ENCODE data around the gene LAMA2. TPM values are rescaled to one million over a fixed set of nuclear protein-coding genes. Genes with fewer than 3 reads are reported as not detected.

LAMA2 gene
- total RNA-seq, 1 experiment from 2014 or later = 8.2 TPM

DNA sequence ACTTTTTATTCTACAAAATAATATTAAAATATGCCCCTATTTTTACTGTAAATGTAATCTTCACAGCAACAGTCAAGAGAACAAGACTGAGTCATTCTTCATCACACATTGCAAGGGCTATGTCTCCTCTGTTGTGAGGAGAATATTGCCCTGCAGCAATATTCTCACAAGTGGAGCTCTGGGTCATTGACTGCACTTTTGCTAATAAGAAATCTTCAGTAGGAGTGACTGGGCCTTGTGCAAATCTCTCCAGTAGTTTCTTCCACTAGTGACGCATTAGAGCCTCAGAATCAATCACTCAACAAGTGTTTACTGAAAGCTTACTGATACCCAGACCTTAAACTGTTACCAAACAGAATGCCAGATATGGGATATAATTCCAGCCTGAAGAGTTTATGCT is 49.1 kb downstream of the LAMA2 start (continued):
- TF ChIP-seq, protein P1, sequence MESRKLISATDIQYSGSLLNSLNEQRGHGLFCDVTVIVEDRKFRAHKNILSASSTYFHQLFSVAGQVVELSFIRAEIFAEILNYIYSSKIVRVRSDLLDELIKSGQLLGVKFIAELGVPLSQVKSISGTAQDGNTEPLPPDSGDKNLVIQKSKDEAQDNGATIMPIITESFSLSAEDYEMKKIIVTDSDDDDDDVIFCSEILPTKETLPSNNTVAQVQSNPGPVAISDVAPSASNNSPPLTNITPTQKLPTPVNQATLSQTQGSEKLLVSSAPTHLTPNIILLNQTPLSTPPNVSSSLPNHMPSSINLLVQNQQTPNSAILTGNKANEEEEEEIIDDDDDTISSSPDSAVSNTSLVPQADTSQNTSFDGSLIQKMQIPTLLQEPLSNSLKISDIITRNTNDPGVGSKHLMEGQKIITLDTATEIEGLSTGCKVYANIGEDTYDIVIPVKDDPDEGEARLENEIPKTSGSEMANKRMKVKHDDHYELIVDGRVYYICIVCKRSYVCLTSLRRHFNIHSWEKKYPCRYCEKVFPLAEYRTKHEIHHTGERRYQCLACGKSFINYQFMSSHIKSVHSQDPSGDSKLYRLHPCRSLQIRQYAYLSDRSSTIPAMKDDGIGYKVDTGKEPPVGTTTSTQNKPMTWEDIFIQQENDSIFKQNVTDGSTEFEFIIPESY (IDR thresholded peaks at IDR 0.05; ENCODE audit: extremely low read depth, insufficient replicate concordance, low read length) = no peak
- TF ChIP-seq POLR2A (IDR thresholded peaks at IDR 0.05; ENCODE audit: borderline replicate concordance, extremely low read depth, insufficient read depth, insufficient read length) (no peak), TCF7L2 (IDR thresholded peaks at IDR 0.05; ENCODE audit: borderline replicate concordance, extremely low read depth, insufficient read depth, insufficient read length) (no peak), YY1 (IDR thresholded peaks at IDR 0.05; ENCODE audit: extremely low read depth, insufficient replicate concordance, low read depth, low read length) (no peak)

GRCh38 chr6:128950864-128951263 is 67.9 kb downstream of the LAMA2 start:
- RAD21 ChIA-PET (ENCODE audit: low non-redundant PET in 1 of 2, low total read pairs in 2 of 2, uncharacterized antibody in 2 of 2, unreplicated experiment in 2 of 2) = no interaction called here
- TF ChIP-seq REST (IDR thresholded peaks at IDR 0.05; ENCODE audit: low read depth) (no peak), RAD21 (IDR thresholded peaks at IDR 0.05; ENCODE audit: low read depth) (no peak), POLR2AphosphoS5 (IDR thresholded peaks at IDR 0.05; ENCODE audit: low read depth, low read length) (no peak), MAX (IDR thresholded peaks at IDR 0.05) (no peak), SP1 (IDR thresholded peaks at IDR 0.05; ENCODE audit: low read depth) (no peak), EZH2 (IDR thresholded peaks at IDR 0.05) (no peak), JUND (IDR thresholded peaks at IDR 0.05) (no peak), FOSL1 (IDR thresholded peaks at IDR 0.05; ENCODE audit: low read depth) (no peak), SIN3A (IDR thresholded peaks at IDR 0.05; ENCODE audit: low read depth) (no peak), CEBPB (IDR thresholded peaks at IDR 0.05; ENCODE audit: low read depth) (no peak), ZNF274 (IDR thresholded peaks at IDR 0.05; ENCODE audit: low read depth, low read length) (no peak)
- TF ChIP-seq, protein P2, sequence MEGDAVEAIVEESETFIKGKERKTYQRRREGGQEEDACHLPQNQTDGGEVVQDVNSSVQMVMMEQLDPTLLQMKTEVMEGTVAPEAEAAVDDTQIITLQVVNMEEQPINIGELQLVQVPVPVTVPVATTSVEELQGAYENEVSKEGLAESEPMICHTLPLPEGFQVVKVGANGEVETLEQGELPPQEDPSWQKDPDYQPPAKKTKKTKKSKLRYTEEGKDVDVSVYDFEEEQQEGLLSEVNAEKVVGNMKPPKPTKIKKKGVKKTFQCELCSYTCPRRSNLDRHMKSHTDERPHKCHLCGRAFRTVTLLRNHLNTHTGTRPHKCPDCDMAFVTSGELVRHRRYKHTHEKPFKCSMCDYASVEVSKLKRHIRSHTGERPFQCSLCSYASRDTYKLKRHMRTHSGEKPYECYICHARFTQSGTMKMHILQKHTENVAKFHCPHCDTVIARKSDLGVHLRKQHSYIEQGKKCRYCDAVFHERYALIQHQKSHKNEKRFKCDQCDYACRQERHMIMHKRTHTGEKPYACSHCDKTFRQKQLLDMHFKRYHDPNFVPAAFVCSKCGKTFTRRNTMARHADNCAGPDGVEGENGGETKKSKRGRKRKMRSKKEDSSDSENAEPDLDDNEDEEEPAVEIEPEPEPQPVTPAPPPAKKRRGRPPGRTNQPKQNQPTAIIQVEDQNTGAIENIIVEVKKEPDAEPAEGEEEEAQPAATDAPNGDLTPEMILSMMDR (IDR thresholded peaks at IDR 0.05 in 2 of 3, conservative IDR thresholded peaks at IDR 0.05 in 1 of 3; ENCODE audit: borderline replicate concordance in 1 of 3, insufficient read depth in 1 of 3, low read depth in 2 of 3, low read length in 2 of 3) = no peak
- TF ChIP-seq, protein P1 (IDR thresholded peaks at IDR 0.05; ENCODE audit: extremely low read depth, insufficient replicate concordance, low read length) = no peak

More at GRCh38 chr6:128950864-128951263, 67.9 kb downstream of the LAMA2 start:
- intact Hi-C loops (cut with micrococcal nuclease) = no loop called here
- H3K36me3 ChIP-seq (ENCODE audit: control insufficient read depth in 1 of 2, insufficient read depth in 2 of 2, low read length in 2 of 2) = no peaks in the 10 kb centered on the region
- ChIA-PET POLR2A (no interaction called here), CTCF (no interaction called here)
- H3K27me3 ChIP-seq (ENCODE audit: insufficient read depth, low read length) = no peaks in the 10 kb centered on the region
- no TSS peak for BruUV-seq (replicated peaks)
- H3K9me2 ChIP-seq (ENCODE audit: insufficient read depth) = no peaks in the 10 kb centered on the region
- ATAC-seq = no peak
- no peaks in the 10 kb centered on the region for H3K9me3 ChIP-seq (ENCODE audit: control insufficient read depth in 1 of 2, insufficient read depth in 1 of 2, low read depth in 1 of 2, low read length in 2 of 2)
- no peaks in the 10 kb centered on the region for H3K4me1 ChIP-seq (ENCODE audit: control insufficient read depth in 1 of 2, insufficient read depth in 2 of 2, low read length in 2 of 2)
- no peaks in the 10 kb centered on the region for H4K20me1 ChIP-seq (ENCODE audit: insufficient read depth)
- H3K79me2 ChIP-seq (ENCODE audit: insufficient read depth, low read length) = no peaks in the 10 kb centered on the region
- no peak overlapping the region for H3K27ac ChIP-seq (ENCODE audit: low read depth, low read length)
- no peak overlapping the region for H3K4me2 ChIP-seq (ENCODE audit: low read length)
- no peak overlapping the region for H2AFZ ChIP-seq (ENCODE audit: low read depth, low read length, poor library complexity, severe bottlenecking)
- H3K4me3 ChIP-seq (replicated peaks in 1 of 2; ENCODE audit: low read depth in 1 of 2, low read length in 2 of 2) = no peak overlapping the region
- no peak overlapping the region for H3K9ac ChIP-seq (ENCODE audit: low read length)
- no peak for DNase-seq (ENCODE audit: low read depth, low spot score)
